ENCODE data around the gene TOMM5.
"Not testable (repeated sequence)": the region's sequence is repeated elsewhere in the genome, so short reads cannot be mapped to it uniquely, and the experiment has no call there.

The TOMM5 gene

GRCh38 chr9:37611014-37611413 lies 18.6 kb upstream of the TOMM5 start:
- no peak for DNase-seq

GRCh38 chr9:37609735-37610397 lies 17.5 kb upstream of the TOMM5 start:
- no peak for DNase-seq

GRCh38 chr9:37608250-37608649 lies 15.9 kb upstream of the TOMM5 start:
- no peak for DNase-seq

GRCh38 chr9:37604296-37604695 lies 11.9 kb upstream of the TOMM5 start:
- no peak for DNase-seq

GRCh38 chr9:37602817-37603216 lies 10.4 kb upstream of the TOMM5 start:
- no peak for DNase-seq

- not testable (repeated sequence) for DNase-seq
These were observed 9.7 kb upstream of the TOMM5 start for GRCh38 chr9:37602061-37602460.

GRCh38 chr9:37596504-37596903 lies 4.1 kb upstream of the TOMM5 start:
- peak; percentile 25 for DNase-seq

- DNase-seq: no peak
These were observed 1.6 kb upstream of the TOMM5 start for GRCh38 chr9:37593883-37594448.

- no peak for DNase-seq
These were observed 4.9 kb downstream of the TOMM5 start for GRCh38 chr9:37587521-37587920.

- DNase-seq: no peak
These were observed 8.8 kb downstream of the TOMM5 start for GRCh38 chr9:37583522-37584121.

- DNase-seq: peak; percentile 55
These were observed 9.7 kb downstream of the TOMM5 start for GRCh38 chr9:37582548-37583157.

- peak; percentile 68 for DNase-seq
These were observed 16.3 kb downstream of the TOMM5 start, which contains the start of gene FBXO10 for GRCh38 chr9:37575921-37576721. Gene FBXO10 (minus strand): TSS chr9:37576380. CDS start chr9:37541768, 34,612 bp downstream.

- DNase-seq: no peak
These were observed 16.9 kb downstream of the TOMM5 start for GRCh38 chr9:37575511-37575914.

GRCh38 chr9:37575001-37575400 lies 17.4 kb downstream of the TOMM5 start:
- DNase-seq: peak; percentile 13

GRCh38 chr9:37574241-37574721 lies 18.1 kb downstream of the TOMM5 start:
- DNase-seq: peak; percentile 28

GRCh38 chr9:37571282-37571681 lies 21.1 kb downstream of the TOMM5 start:
- no peak for DNase-seq

GRCh38 chr9:37566716-37567115 lies 25.7 kb downstream of the TOMM5 start:
- no peak for DNase-seq

GRCh38 chr9:37565661-37566618 lies 26.5 kb downstream of the TOMM5 start:
- no peak for DNase-seq

GRCh38 chr9:37564916-37565315 lies 27.5 kb downstream of the TOMM5 start:
- DNase-seq: no peak

- DNase-seq: no peak
These were observed 28.4 kb downstream of the TOMM5 start for GRCh38 chr9:37563806-37564513.

- DNase-seq: no peak
These were observed 29.6 kb downstream of the TOMM5 start for GRCh38 chr9:37562826-37563225.
